MCF 10A (cell line): Measurements from ENCODE around the gene CD7. TPM values are rescaled to one million over a fixed set of nuclear protein-coding genes. Genes with fewer than 3 reads are reported as not detected.

Experiments used
- BruUV-seq: library from RNA; stranded (reverse); fragments of 400-500 nt; replicated peaks from 2 replicates; lab custom pipeline; 2021; lab: Mats Ljungman, UMichigan
- CTCF ChIA-PET: fragments of 300-600 bp; sonication (Branson Sonifier 250); formaldehyde crosslinking; extraction: SDS; loops from one replicate; lab custom pipeline; 2021; ENCODE audit warnings: antibody characterized with exemption, inconsistent platforms; lab: Yijun Ruan, JAX
- POLR2A ChIA-PET: fragments of 300-600, 350-650 bp; sonication (Branson Sonifier 250); formaldehyde crosslinking; extraction: SDS; loops from one replicate; lab custom pipeline; 2020; ENCODE audit warnings: antibody characterized with exemption, inconsistent platforms; lab: Yijun Ruan, JAX
- DNase-seq: peaks from one replicate; pipeline ENCODE4 v3.0.0-alpha.2; 2018; ENCODE audit not compliant: unreplicated experiment
- H3K27ac Mint-ChIP-seq: one replicate; pipeline ENCODE4 v1.8.0; 2022; ENCODE audit warnings: mild to moderate bottlenecking, low read depth, mixed read lengths; ENCODE audit not compliant: unreplicated experiment
- H3K27me3 Mint-ChIP-seq: one replicate; pipeline ENCODE4 v1.8.0; 2022; ENCODE audit warnings: mixed read lengths; ENCODE audit not compliant: insufficient read depth, unreplicated experiment
- H3K36me3 Mint-ChIP-seq: one replicate; pipeline ENCODE4 v1.8.0; 2022; ENCODE audit warnings: mild to moderate bottlenecking, moderate library complexity, mixed read lengths; ENCODE audit not compliant: insufficient read depth, unreplicated experiment
- H3K4me1 Mint-ChIP-seq: one replicate; pipeline ENCODE4 v1.8.0; 2022; ENCODE audit warnings: mixed read lengths; ENCODE audit not compliant: insufficient read depth, unreplicated experiment
- H3K4me3 Mint-ChIP-seq: one replicate; pipeline ENCODE4 v1.8.0; 2022; ENCODE audit warnings: mild to moderate bottlenecking, moderate library complexity, mixed read lengths; ENCODE audit not compliant: unreplicated experiment
- H3K9me3 Mint-ChIP-seq: one replicate; pipeline ENCODE4 v1.8.0; 2022; ENCODE audit warnings: mixed read lengths; ENCODE audit not compliant: unreplicated experiment
- CTCF ChIP-seq: fragments of 200-600 bp; IDR thresholded peaks from one replicate; pipeline ENCODE4 v1.8.0; 2022; ENCODE audit warnings: antibody characterized with exemption, mild to moderate bottlenecking; ENCODE audit not compliant: unreplicated experiment
- intact Hi-C: fragments of 100-400 bp; cut with micrococcal nuclease; formaldehyde crosslinking; loops from 2 replicates; pipeline ENCODE4 v1.14.1; 2022
- total RNA-seq: library from RNA; stranded (reverse); gene quantifications from 2 replicates; pipeline ENCODE4 v1.2.3, GENCODE V29; 2022

The CD7 gene
- total RNA-seq, 1 experiment from 2014 or later, result 0.63 TPM

DNA sequence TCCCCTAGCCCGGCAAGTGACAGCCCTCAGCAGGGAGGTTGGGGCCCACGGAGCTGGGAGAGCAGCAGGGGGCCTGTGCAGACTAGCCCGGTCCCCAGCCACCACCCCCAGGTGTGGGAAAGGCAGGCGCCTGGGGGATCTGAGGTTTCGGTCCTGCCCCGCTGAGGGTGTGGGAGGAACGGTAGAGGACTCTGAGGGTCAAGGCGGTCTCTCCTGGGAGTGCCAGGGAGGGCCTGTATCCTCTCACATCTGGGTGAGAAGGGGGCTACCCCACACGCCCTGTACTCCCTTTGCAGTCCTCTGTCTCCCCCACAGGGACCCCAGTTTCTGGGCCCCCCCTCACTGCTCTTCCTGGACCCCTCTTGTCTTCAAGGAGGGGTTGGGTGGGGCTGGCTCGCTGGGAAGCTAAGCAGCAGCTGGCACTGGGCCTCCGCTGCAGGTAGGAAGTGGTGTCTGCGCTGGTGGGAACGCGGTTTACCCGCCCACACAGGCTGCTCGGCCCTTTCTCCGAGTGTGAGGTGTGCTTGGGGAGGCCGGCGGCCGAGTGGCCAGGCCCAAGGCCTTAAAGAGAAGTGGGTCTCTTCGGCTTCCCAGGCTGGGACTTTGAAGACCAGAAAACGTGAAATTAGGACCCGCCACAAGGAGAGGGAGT, 15.4 kb downstream of the CD7 start:
- no peak for TF ChIP-seq CTCF
- POLR2A ChIA-PET, result interaction anchor here (1.0 kb wide), 1 partner anchor 28 kb away, joined by 3 read pairs; the partner anchor contains the start of gene CSNK1D

GRCh38 chr17:82301300-82301915, 16.0 kb downstream of the CD7 start:
- intact Hi-C loops, result no loop called here
- DNase-seq, result no peak

More for the DNA sequence above, 15.4 kb downstream of the CD7 start:
- Mint-ChIP-seq H3K27ac (no peak overlapping the region), H3K27me3 (no peaks in the 10 kb centered on the region), H3K4me3 (no peak overlapping the region), H3K36me3 (no peaks in the 10 kb centered on the region), H3K4me1 (peaks cover 33% of the 10 kb centered on the region), H3K9me3 (no peaks in the 10 kb centered on the region)
- intact Hi-C loops, result no loop called here
- no TSS peak for BruUV-seq
- CTCF ChIA-PET, result interaction anchor here (0.6 to 1.4 kb wide), 4 partner anchors 36 to 691 kb away, joined by 3 to 5 read pairs (median 4); no protein-coding TSS in a partner anchor
- no peak for DNase-seq

GRCh38 chr17:82300707-82301270, 16.6 kb downstream of the CD7 start:
- DNase-seq, result peak; percentile 71
- peak; percentile 62 for TF ChIP-seq CTCF

More at GRCh38 chr17:82301300-82301915, 16.0 kb downstream of the CD7 start:
- TF ChIP-seq CTCF, result no peak
- POLR2A ChIA-PET, result interaction anchor here (0.7 to 1.7 kb wide), 6 partner anchors 9 to 66 kb away, joined by 3 to 8 read pairs (median 4); partner anchors contain the start of gene CSNK1D
- Mint-ChIP-seq H3K9me3 (no peaks in the 10 kb centered on the region), H3K36me3 (no peaks in the 10 kb centered on the region), H3K27me3 (no peaks in the 10 kb centered on the region), H3K4me1 (peaks cover 39% of the 10 kb centered on the region), H3K27ac (no peak overlapping the region), H3K4me3 (no peak overlapping the region)
- BruUV-seq, result no TSS peak
- CTCF ChIA-PET, result interaction anchor here (0.6 to 1.4 kb wide), 5 partner anchors 32 to 691 kb away, joined by 3 to 6 read pairs (median 4); partner anchors contain the start of gene SECTM1

More at GRCh38 chr17:82300707-82301270, 16.6 kb downstream of the CD7 start:
- ChIA-PET CTCF (interaction anchor here (0.7 to 1.4 kb wide), 5 partner anchors 17 to 473 kb away, joined by 3 to 6 read pairs (median 5); partner anchors contain the start of genes CD7 and SECTM1), POLR2A (interaction anchor here (0.7 to 1.7 kb wide), 8 partner anchors 8 to 65 kb away, joined by 3 to 8 read pairs (median 4); partner anchors contain the start of gene CSNK1D)
- peaks cover 40% of the 10 kb centered on the region for H3K4me1 Mint-ChIP-seq
- no peaks in the 10 kb centered on the region for H3K27me3 Mint-ChIP-seq
- BruUV-seq, result no TSS peak
- H3K36me3 Mint-ChIP-seq, result no peaks in the 10 kb centered on the region
- no peak overlapping the region for H3K4me3 Mint-ChIP-seq
- no peak overlapping the region for H3K27ac Mint-ChIP-seq
- H3K9me3 Mint-ChIP-seq, result no peaks in the 10 kb centered on the region
- intact Hi-C loops, result no loop called here
